Measurements from ENCODE around the gene MRPL33. TPM values are rescaled to one million over a fixed set of nuclear protein-coding genes. Genes with fewer than 3 reads are reported as not detected.

The MRPL33 gene
- total and polyA plus RNA-seq, 2 of the 13 experiments (the other 11 are each of a cell fraction or from before 2014, with no cell fraction given) = 69.7 to 218 TPM

DNA sequence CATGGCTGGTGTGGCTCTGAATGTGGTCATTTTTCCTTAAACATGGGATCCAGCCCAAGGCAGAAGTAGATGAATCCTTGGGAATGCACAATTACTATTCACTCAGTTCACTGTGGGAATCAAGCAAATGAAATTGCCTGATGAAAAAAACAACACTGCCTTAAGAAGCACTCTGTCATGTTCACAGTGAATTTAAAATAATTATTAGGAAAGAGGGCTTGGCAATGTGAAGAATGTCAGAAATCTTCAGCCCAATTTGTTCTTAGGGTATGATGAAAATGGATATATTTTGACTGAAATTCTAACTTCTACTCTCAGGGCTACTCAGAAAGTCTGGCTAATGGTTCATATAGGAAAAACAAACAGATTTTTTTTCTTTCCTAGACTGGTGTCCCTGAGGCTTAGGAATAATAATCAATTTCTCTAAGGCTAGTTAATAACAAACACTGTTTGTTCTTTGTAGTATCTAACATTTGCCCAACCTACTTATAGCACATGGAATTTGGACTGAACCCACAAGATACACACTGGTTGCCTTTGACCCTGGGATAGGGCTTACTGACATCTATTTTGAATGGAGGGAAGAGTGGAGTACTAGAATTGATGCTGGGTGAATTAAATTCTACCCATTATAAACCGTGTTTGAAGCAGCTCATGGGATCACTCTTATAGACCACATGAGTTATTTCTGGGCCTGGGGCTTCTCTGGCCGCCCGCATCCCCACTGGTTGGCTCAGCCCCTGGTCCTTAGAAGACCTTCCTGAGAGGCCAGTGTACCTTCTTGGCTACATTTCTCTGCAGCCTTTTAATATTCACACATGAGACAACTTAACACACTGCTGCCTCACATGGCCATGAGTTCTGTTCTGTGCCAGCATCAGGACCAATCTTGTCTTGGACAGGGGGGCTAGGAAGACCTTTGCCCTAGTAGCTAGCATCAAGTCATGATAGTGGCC lies 8.3 kb upstream of the MRPL33 start (continued):
- TF ChIP-seq, protein P1, sequence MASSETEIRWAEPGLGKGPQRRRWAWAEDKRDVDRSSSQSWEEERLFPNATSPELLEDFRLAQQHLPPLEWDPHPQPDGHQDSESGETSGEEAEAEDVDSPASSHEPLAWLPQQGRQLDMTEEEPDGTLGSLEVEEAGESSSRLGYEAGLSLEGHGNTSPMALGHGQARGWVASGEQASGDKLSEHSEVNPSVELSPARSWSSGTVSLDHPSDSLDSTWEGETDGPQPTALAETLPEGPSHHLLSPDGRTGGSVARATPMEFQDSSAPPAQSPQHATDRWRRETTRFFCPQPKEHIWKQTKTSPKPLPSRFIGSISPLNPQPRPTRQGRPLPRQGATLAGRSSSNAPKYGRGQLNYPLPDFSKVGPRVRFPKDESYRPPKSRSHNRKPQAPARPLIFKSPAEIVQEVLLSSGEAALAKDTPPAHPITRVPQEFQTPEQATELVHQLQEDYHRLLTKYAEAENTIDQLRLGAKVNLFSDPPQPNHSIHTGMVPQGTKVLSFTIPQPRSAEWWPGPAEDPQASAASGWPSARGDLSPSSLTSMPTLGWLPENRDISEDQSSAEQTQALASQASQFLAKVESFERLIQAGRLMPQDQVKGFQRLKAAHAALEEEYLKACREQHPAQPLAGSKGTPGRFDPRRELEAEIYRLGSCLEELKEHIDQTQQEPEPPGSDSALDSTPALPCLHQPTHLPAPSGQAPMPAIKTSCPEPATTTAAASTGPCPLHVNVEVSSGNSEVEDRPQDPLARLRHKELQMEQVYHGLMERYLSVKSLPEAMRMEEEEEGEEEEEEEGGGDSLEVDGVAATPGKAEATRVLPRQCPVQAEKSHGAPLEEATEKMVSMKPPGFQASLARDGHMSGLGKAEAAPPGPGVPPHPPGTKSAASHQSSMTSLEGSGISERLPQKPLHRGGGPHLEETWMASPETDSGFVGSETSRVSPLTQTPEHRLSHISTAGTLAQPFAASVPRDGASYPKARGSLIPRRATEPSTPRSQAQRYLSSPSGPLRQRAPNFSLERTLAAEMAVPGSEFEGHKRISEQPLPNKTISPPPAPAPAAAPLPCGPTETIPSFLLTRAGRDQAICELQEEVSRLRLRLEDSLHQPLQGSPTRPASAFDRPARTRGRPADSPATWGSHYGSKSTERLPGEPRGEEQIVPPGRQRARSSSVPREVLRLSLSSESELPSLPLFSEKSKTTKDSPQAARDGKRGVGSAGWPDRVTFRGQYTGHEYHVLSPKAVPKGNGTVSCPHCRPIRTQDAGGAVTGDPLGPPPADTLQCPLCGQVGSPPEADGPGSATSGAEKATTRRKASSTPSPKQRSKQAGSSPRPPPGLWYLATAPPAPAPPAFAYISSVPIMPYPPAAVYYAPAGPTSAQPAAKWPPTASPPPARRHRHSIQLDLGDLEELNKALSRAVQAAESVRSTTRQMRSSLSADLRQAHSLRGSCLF (CRISPR knock-in tag; IDR thresholded peaks at IDR 0.05; ENCODE audit: borderline replicate concordance) = no peak; the same call in 1 of the 2 replicates
- TF ChIP-seq AHR (CRISPR knock-in tag; IDR thresholded peaks at IDR 0.05) = no peak
- TF ChIP-seq U2AF2 (IDR thresholded peaks at IDR 0.05; ENCODE audit: low read depth, low read length) = no peak
- TF ChIP-seq, protein P2, sequence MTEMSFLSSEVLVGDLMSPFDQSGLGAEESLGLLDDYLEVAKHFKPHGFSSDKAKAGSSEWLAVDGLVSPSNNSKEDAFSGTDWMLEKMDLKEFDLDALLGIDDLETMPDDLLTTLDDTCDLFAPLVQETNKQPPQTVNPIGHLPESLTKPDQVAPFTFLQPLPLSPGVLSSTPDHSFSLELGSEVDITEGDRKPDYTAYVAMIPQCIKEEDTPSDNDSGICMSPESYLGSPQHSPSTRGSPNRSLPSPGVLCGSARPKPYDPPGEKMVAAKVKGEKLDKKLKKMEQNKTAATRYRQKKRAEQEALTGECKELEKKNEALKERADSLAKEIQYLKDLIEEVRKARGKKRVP (CRISPR knock-in tag; IDR thresholded peaks at IDR 0.05) = peak in 1 of 2 experiments; percentile 55; a peak in 2 of 4 replicates
- TF ChIP-seq ZIK1 (CRISPR knock-in tag; IDR thresholded peaks at IDR 0.05; ENCODE audit: borderline replicate concordance, low read depth) = 0 out of 2 replicates have a peak, but pooled peaks have one; percentile 13
- no peak for TF ChIP-seq ZNF773 (CRISPR knock-in tag; IDR thresholded peaks at IDR 0.05; ENCODE audit: borderline replicate concordance)
- no peak for TF ChIP-seq ZNF24 (IDR thresholded peaks at IDR 0.05)
- peak; percentile 94 for TF ChIP-seq NFIC (IDR thresholded peaks at IDR 0.05; ENCODE audit: low read length)
- TF ChIP-seq ZNF224 (CRISPR knock-in tag; IDR thresholded peaks at IDR 0.05) = no peak
- 0 out of 2 replicates have a peak, but pooled peaks have one; percentile 59 for TF ChIP-seq ZNF264 (CRISPR knock-in tag; IDR thresholded peaks at IDR 0.05)
- no peak for TF ChIP-seq TCF12 (IDR thresholded peaks at IDR 0.05)
- peak; percentile 57; the same call in 1 of the 2 replicates for TF ChIP-seq TCF12 (CRISPR knock-in tag; IDR thresholded peaks at IDR 0.05)
- TF ChIP-seq, protein P3, sequence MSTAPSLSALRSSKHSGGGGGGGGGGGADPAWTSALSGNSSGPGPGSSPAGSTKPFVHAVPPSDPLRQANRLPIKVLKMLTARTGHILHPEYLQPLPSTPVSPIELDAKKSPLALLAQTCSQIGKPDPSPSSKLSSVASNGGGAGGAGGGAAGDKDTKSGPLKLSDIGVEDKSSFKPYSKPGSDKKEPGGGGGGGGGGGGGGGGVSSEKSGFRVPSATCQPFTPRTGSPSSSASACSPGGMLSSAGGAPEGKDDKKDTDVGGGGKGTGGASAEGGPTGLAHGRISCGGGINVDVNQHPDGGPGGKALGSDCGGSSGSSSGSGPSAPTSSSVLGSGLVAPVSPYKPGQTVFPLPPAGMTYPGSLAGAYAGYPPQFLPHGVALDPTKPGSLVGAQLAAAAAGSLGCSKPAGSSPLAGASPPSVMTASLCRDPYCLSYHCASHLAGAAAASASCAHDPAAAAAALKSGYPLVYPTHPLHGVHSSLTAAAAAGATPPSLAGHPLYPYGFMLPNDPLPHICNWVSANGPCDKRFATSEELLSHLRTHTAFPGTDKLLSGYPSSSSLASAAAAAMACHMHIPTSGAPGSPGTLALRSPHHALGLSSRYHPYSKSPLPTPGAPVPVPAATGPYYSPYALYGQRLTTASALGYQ (CRISPR knock-in tag; IDR thresholded peaks at IDR 0.05) = peak; percentile 74; the same call in 1 of the 2 replicates
- TF ChIP-seq MXI1 (IDR thresholded peaks at IDR 0.05; ENCODE audit: borderline replicate concordance, low read depth, low read length) = peak; percentile 32; the same call in 1 of the 3 replicates
- 0 out of 2 replicates have a peak, but pooled peaks have one; percentile 45 for TF ChIP-seq ZNF629 (CRISPR knock-in tag; conservative IDR thresholded peaks at IDR 0.05)
- no peak for TF ChIP-seq CREB1 (IDR thresholded peaks at IDR 0.05)
- peak; percentile 66; the same call in 1 of the 2 replicates for TF ChIP-seq CREB1 (CRISPR knock-in tag; IDR thresholded peaks at IDR 0.05)
- TF ChIP-seq ZSCAN29 (CRISPR knock-in tag; conservative IDR thresholded peaks at IDR 0.05) = no peak
- TF ChIP-seq KDM6A (CRISPR knock-in tag; IDR thresholded peaks at IDR 0.05; ENCODE audit: low read depth) = peak; percentile 94
- TF ChIP-seq GTF3A (CRISPR knock-in tag; conservative IDR thresholded peaks at IDR 0.05) = no peak
- TF ChIP-seq, protein P4, sequence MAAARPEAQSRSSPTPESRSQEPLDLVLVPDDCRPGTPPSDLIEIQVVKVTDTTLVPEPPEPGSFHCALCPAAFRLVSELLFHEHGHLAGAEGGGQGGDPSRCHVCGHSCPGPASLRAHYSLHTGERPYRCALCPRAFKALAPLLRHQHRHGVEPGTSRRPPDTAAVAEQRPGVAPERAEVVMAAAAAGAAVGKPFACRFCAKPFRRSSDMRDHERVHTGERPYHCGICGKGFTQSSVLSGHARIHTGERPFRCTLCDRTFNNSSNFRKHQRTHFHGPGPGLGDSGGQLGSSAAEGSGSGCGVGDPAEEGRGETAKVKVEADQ (CRISPR knock-in tag; IDR thresholded peaks at IDR 0.05; ENCODE audit: borderline replicate concordance) = no peak; the same call in 1 of the 2 replicates
